HEK293 (cell line): ENCODE results near the gene PSMC4.

ENCODE experiments used
- CTCF ChIA-PET: fragments of 350-600 bp; formaldehyde crosslinking; extraction: SDS; loops from one replicate; lab custom pipeline; 2021; ENCODE audit warnings: antibody characterized with exemption; lab: Yijun Ruan, JAX
- POLR2A ChIA-PET: fragments of 300-600 bp; formaldehyde crosslinking; extraction: SDS; loops from one replicate; lab custom pipeline; 2020; ENCODE audit warnings: antibody characterized with exemption, inconsistent platforms; lab: Yijun Ruan, JAX
- H3K27ac ChIP-seq: fragments of 200-500 bp; sonication (Bioruptor generic); 2 replicates; pipeline ENCODE4 v1.5.1; 2014; ENCODE audit warnings: low read depth, low read length, control low read depth, inconsistent platforms; ENCODE audit errors: extremely low read depth
- H3K36me3 ChIP-seq, 2 experiments: fragments of 200-500 bp in 1 of 2; sonication (Bioruptor generic) in 1 of 2; 1 replicate in 1 of 2; 2 replicates in 1 of 2; pipeline ENCODE4 v1.5.1; 2014 to 2017; ENCODE audit warnings: inconsistent platforms in 2 of 2, low read length in 2 of 2; ENCODE audit not compliant: control insufficient read depth in 2 of 2, insufficient read depth in 1 of 2
- H3K4me1 ChIP-seq: fragments of 200-500 bp; sonication (Bioruptor generic); 2 replicates; pipeline ENCODE4 v1.5.1; 2014; ENCODE audit warnings: mild to moderate bottlenecking, low read length, inconsistent platforms; ENCODE audit not compliant: control insufficient read depth, insufficient read depth
- H3K4me3 ChIP-seq: 2 replicates; pipeline ENCODE4 v1.5.1; 2011; ENCODE audit warnings: low read depth, mild to moderate bottlenecking, control low read depth, low read length, moderate library complexity
- H3K9me3 ChIP-seq: fragments of 200-500 bp; sonication (Bioruptor generic); 2 replicates; pipeline ENCODE4 v1.5.1; 2014; ENCODE audit warnings: low read depth, low read length, inconsistent platforms; ENCODE audit not compliant: control insufficient read depth, insufficient read depth
- IKZF3 ChIP-seq: fragments of 450-650 bp; IDR thresholded peaks from 2 replicates; pipeline ENCODE4 v1.5.0; 2018; ENCODE audit warnings: missing biosample characterization, mild to moderate bottlenecking, missing genetic modification characterization, moderate library complexity
- PRDM10 ChIP-seq: fragments of 450-650 bp; formaldehyde crosslinking; IDR thresholded peaks from 2 replicates; pipeline ENCODE4 v1.5.1; 2016; ENCODE audit warnings: missing biosample characterization, missing genetic modification characterization
- SETDB1 ChIP-seq: IDR thresholded peaks from one replicate; pipeline ENCODE4 v1.6.1; 2017; ENCODE audit warnings: mild to moderate bottlenecking, low read length, moderate library complexity, mixed read lengths; ENCODE audit not compliant: insufficient read length
- SP7 ChIP-seq: fragments of 450-650 bp; formaldehyde crosslinking; IDR thresholded peaks from 2 replicates; pipeline ENCODE4 v1.5.1; 2016; ENCODE audit warnings: missing biosample characterization, missing genetic modification characterization
- WT1 ChIP-seq: fragments of 450-650 bp; formaldehyde crosslinking; IDR thresholded peaks from 2 replicates; pipeline ENCODE4 v1.5.1; 2016; ENCODE audit warnings: missing biosample characterization, missing genetic modification characterization
- ZBTB8A ChIP-seq: fragments of 450-650 bp; formaldehyde crosslinking; IDR thresholded peaks from 2 replicates; pipeline ENCODE4 v1.5.1; 2016; ENCODE audit warnings: missing biosample characterization, missing genetic modification characterization
- ZFHX2 ChIP-seq: fragments of 450-650 bp; formaldehyde crosslinking; conservative IDR thresholded peaks from 2 replicates; pipeline ENCODE4 v1.5.1; 2016; ENCODE audit warnings: missing biosample characterization, missing genetic modification characterization
- ZNF140 ChIP-seq: fragments of 450-650 bp; formaldehyde crosslinking; IDR thresholded peaks from 2 replicates; pipeline ENCODE4 v1.5.1; 2016; ENCODE audit warnings: missing biosample characterization, missing genetic modification characterization
- ZNF169 ChIP-seq: fragments of 450-650 bp; formaldehyde crosslinking; IDR thresholded peaks from 2 replicates; pipeline ENCODE4 v1.5.1; 2016; ENCODE audit warnings: missing biosample characterization, missing genetic modification characterization
- ZNF211 ChIP-seq: fragments of 450-650 bp; formaldehyde crosslinking; IDR thresholded peaks from 2 replicates; pipeline ENCODE4 v1.5.1; 2016; ENCODE audit warnings: low read depth, missing biosample characterization, missing genetic modification characterization
- ZNF26 ChIP-seq: fragments of 450-650 bp; formaldehyde crosslinking; IDR thresholded peaks from 2 replicates; pipeline ENCODE4 v1.5.1; 2016; ENCODE audit warnings: missing biosample characterization, missing genetic modification characterization
- ZNF266 ChIP-seq: fragments of 450-650 bp; formaldehyde crosslinking; IDR thresholded peaks from 2 replicates; pipeline ENCODE4 v1.5.1; 2016; ENCODE audit warnings: missing biosample characterization, missing genetic modification characterization, low read depth
- ZNF302 ChIP-seq: fragments of 450-650 bp; formaldehyde crosslinking; IDR thresholded peaks from 2 replicates; pipeline ENCODE4 v1.5.1; 2016; ENCODE audit warnings: missing biosample characterization, missing genetic modification characterization, low read depth
- ZNF341 ChIP-seq: fragments of 450-650 bp; formaldehyde crosslinking; IDR thresholded peaks from 2 replicates; pipeline ENCODE4; 2016; ENCODE audit warnings: low read depth, missing biosample characterization, missing genetic modification characterization
- ZNF350 ChIP-seq: fragments of 450-650 bp; formaldehyde crosslinking; IDR thresholded peaks from 2 replicates; pipeline ENCODE4 v1.5.0; 2017; ENCODE audit warnings: missing biosample characterization, mild to moderate bottlenecking, missing genetic modification characterization
- ZNF558 ChIP-seq: fragments of 450-650 bp; formaldehyde crosslinking; IDR thresholded peaks from 2 replicates; pipeline ENCODE4 v1.5.1; 2016; ENCODE audit warnings: missing biosample characterization, missing genetic modification characterization
- ZNF610 ChIP-seq: fragments of 450-650 bp; formaldehyde crosslinking; IDR thresholded peaks from 2 replicates; pipeline ENCODE4 v1.5.1; 2016; ENCODE audit warnings: missing biosample characterization, missing genetic modification characterization, borderline replicate concordance
- ZNF776 ChIP-seq: fragments of 450-650 bp; formaldehyde crosslinking; IDR thresholded peaks from 2 replicates; pipeline ENCODE4 v1.5.0; 2017; ENCODE audit warnings: missing biosample characterization, missing genetic modification characterization, borderline replicate concordance
- ZNF837 ChIP-seq: fragments of 450-650 bp; formaldehyde crosslinking; IDR thresholded peaks from 2 replicates; pipeline ENCODE4 v1.5.1; 2016; ENCODE audit warnings: missing biosample characterization, missing genetic modification characterization
- ZSCAN16 ChIP-seq: fragments of 450-650 bp; formaldehyde crosslinking; IDR thresholded peaks from 2 replicates; pipeline ENCODE4 v1.5.1; 2016; ENCODE audit warnings: missing biosample characterization, missing genetic modification characterization
- TF ChIP-seq, protein P1 (sequence below): fragments of 450-650 bp; formaldehyde crosslinking; conservative IDR thresholded peaks from 2 replicates; pipeline ENCODE4 v1.5.1; 2016; ENCODE audit warnings: low read depth, missing biosample characterization, missing genetic modification characterization

The PSMC4 gene

DNA sequence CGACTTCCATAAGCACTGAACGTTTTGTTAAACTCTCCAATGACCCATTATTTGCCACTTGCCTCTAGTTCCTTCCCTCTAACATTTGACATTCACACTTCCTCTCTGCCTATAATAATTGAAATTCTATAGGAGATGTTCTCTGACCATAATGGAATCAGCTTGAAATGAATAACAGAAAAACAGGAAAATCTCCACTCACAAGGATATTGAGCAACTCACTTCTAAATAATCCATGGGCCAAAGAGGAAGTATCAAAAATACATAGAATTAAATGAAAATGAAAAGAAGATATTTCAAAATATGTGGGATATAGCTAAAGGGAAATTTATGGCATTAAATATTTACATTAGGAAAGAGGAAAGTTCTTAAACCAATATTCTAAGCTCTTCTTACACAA, 33.2 kb upstream of the PSMC4 start:
- Histone ChIP-seq H3K4me1 (peaks cover 22% of the 10 kb centered on the region), H3K4me3 (no peak overlapping the region), H3K36me3 (no peaks in the 10 kb centered on the region), H3K9me3 (peaks cover 4% of the 10 kb centered on the region), H3K27ac (no peak overlapping the region)
- CTCF ChIA-PET, result interaction anchor here (0.7 to 1.2 kb wide), 3 partner anchors 33 to 145 kb away, joined by 3 to 6 read pairs (median 3); partner anchors contain the start of gene PSMC4
- TF ChIP-seq ZNF776, result no peak
- no peak for TF ChIP-seq ZNF610 (tag by site-specific recombination)
- no peak for TF ChIP-seq ZSCAN16
- TF ChIP-seq ZNF350 (tag by site-specific recombination), result no peak
- TF ChIP-seq, protein P1, sequence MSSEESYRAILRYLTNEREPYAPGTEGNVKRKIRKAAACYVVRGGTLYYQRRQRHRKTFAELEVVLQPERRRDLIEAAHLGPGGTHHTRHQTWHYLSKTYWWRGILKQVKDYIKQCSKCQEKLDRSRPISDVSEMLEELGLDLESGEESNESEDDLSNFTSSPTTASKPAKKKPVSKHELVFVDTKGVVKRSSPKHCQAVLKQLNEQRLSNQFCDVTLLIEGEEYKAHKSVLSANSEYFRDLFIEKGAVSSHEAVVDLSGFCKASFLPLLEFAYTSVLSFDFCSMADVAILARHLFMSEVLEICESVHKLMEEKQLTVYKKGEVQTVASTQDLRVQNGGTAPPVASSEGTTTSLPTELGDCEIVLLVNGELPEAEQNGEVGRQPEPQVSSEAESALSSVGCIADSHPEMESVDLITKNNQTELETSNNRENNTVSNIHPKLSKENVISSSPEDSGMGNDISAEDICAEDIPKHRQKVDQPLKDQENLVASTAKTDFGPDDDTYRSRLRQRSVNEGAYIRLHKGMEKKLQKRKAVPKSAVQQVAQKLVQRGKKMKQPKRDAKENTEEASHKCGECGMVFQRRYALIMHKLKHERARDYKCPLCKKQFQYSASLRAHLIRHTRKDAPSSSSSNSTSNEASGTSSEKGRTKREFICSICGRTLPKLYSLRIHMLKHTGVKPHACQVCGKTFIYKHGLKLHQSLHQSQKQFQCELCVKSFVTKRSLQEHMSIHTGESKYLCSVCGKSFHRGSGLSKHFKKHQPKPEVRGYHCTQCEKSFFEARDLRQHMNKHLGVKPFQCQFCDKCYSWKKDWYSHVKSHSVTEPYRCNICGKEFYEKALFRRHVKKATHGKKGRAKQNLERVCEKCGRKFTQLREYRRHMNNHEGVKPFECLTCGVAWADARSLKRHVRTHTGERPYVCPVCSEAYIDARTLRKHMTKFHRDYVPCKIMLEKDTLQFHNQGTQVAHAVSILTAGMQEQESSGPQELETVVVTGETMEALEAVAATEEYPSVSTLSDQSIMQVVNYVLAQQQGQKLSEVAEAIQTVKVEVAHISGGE (tag by site-specific recombination), result no peak
- no peak for TF ChIP-seq ZBTB8A (tag by site-specific recombination)
- no peak for TF ChIP-seq ZNF837 (tag by site-specific recombination)
- TF ChIP-seq SP7 (tag by site-specific recombination), result no peak
- TF ChIP-seq ZNF341 (tag by site-specific recombination), result no peak
- POLR2A ChIA-PET, result no interaction called here

- no peaks in the 10 kb centered on the region for H3K36me3 ChIP-seq
- POLR2A ChIA-PET, result interaction anchor here (1.2 kb wide), 1 partner anchor 31 kb away, joined by 4 read pairs; the partner anchor contains the start of gene PSMC4
- no peak overlapping the region for H3K4me3 ChIP-seq
- H3K9me3 ChIP-seq, result peaks cover 4% of the 10 kb centered on the region
- H3K4me1 ChIP-seq, result peaks cover 28% of the 10 kb centered on the region
- H3K27ac ChIP-seq, result no peak overlapping the region
- CTCF ChIA-PET, result no interaction called here
- TF ChIP-seq ZFHX2 (tag by site-specific recombination) (no peak), PRDM10 (tag by site-specific recombination) (no peak), IKZF3 (tag by site-specific recombination) (no peak)
- TF ChIP-seq, all 188 proteins: peak for 0
Observed at GRCh38 chr19:39939556-39939955, 31.4 kb upstream of the PSMC4 start.

DNA sequence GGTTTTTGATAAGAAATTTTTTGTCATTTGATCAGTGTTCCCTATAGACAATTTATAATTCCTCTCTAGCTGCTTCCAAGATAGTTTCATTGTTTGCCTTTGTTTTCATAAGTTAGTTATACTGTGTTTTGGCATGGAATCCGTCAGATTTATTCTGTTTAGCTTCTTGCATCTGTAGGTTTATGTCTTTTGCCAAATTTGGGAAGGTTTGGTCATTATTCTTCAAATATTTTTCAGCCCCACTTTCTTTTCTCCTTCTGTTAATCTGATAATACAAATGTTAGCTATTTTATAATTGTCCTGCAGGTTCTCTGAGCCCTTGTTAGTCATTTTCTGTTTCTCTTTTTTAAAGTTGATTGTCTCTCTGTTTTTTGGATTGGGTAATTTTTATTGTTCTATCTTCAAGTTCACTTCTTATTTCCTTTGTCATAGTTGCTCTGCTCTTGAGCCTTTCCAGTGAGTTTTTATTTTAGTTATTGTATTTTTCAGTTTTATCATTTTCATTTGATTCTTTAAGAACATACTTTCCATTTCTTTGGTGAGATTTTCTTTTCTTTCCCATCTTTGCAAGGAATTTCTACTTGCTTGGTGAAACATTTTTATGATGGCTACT, 30.6 kb upstream of the PSMC4 start:
- H3K36me3 ChIP-seq, result no peaks in the 10 kb centered on the region
- H3K4me3 ChIP-seq, result no peak overlapping the region
- POLR2A ChIA-PET, result interaction anchor here (1.2 kb wide), 1 partner anchor 30 kb away, joined by 4 read pairs; the partner anchor contains the start of gene PSMC4
- TF ChIP-seq ZNF302 (tag by site-specific recombination) (no peak), SETDB1 (peak; percentile 50), ZNF169 (no peak), ZNF558 (tag by site-specific recombination) (peak; percentile 96), WT1 (tag by site-specific recombination) (no peak), ZNF140 (tag by site-specific recombination) (no peak), ZNF266 (no peak), ZNF211 (no peak), ZNF26 (no peak)
- H3K4me1 ChIP-seq, result peaks cover 28% of the 10 kb centered on the region
- CTCF ChIA-PET, result no interaction called here
- H3K9me3 ChIP-seq, result peaks cover 4% of the 10 kb centered on the region
- H3K27ac ChIP-seq, result no peak overlapping the region
